Spleen (tissue), 11 donors: ENCODE results near the gene MYL10. TPM values are rescaled to one million over a fixed set of nuclear protein-coding genes. Genes with fewer than 3 reads are reported as not detected.

Experiments
- DNase-seq: peaks from one replicate; pipeline ENCODE4 v3.0.0-alpha.2; 2020
- H3K27ac ChIP-seq, 8 donors: fragments of 200-600 bp; sonication (generic) in 7 of 8; 1 replicate in 4 of 8; 2 replicates in 4 of 8; pipeline versions ENCODE4 v1.5.0 to v1.8.0; 2016 to 2021; ENCODE audit warnings: inconsistent platforms in 4 of 8, mild to moderate bottlenecking in 4 of 8, moderate library complexity in 1 of 8
- H3K27me3 ChIP-seq, 7 donors: fragments of 200-600 bp; sonication (generic) in 6 of 7; replicated peaks in 1 of 7; 1 replicate in 4 of 7; 2 replicates in 3 of 7; pipeline versions ENCODE4 v1.5.0 to v1.8.0; 2016 to 2021; ENCODE audit warnings: inconsistent platforms in 3 of 7, mild to moderate bottlenecking in 1 of 7
- H3K36me3 ChIP-seq, 6 donors: fragments of 200-600 bp; sonication (generic) in 5 of 6; 1 replicate in 4 of 6; 2 replicates in 2 of 6; pipeline versions ENCODE4 v1.5.0 to v1.8.0; 2016 to 2021; ENCODE audit warnings: inconsistent platforms in 2 of 6
- H3K4me1 ChIP-seq, 6 donors: fragments of 200-600 bp; sonication (generic) in 5 of 6; 1 replicate in 3 of 6; 2 replicates in 3 of 6; pipeline versions ENCODE4 v1.5.0 to v1.8.0; 2016 to 2021; ENCODE audit warnings: inconsistent platforms in 3 of 6
- H3K4me3 ChIP-seq, 8 donors: fragments of 200-600 bp; sonication (generic) in 7 of 8; 1 replicate in 4 of 8; 2 replicates in 4 of 8; pipeline versions ENCODE4 v1.5.0 to v1.8.0; 2016 to 2021; ENCODE audit warnings: inconsistent platforms in 4 of 8, mild to moderate bottlenecking in 4 of 8, moderate library complexity in 2 of 8
- H3K9me3 ChIP-seq, 8 donors: fragments of 200-600 bp; sonication (generic) in 7 of 8; 1 replicate in 4 of 8; 2 replicates in 4 of 8; pipeline versions ENCODE4 v1.5.0 to v1.8.0; 2016 to 2021; ENCODE audit warnings: inconsistent platforms in 4 of 8
- POLR2A ChIP-seq, 3 donors: fragments of 450-650 bp; IDR thresholded peaks; one replicate each; pipeline ENCODE4 v1.5.1; 2017; ENCODE audit warnings: antibody characterized with exemption in 3 of 3, mild to moderate bottlenecking in 1 of 3
- POLR2AphosphoS5 ChIP-seq, 3 donors: sonication (generic); formaldehyde crosslinking; IDR thresholded peaks; one replicate each; pipeline ENCODE4 v1.5.1; 2017; ENCODE audit warnings: antibody characterized with exemption in 3 of 3
- WGBS, 5 donors: extraction: QIAGEN DNeasy Blood & Tissue Kit in 3 of 5; methylation state at CpG; one replicate each; pipeline versions ENCODE4 v1.1.5 to v1.1.7; 2013 to 2018; 5-methylcytosine and 5-hydroxymethylcytosine counted together
- intact Hi-C: fragments of 100-400 bp; cut with DNase I; formaldehyde crosslinking; loops from one replicate; pipeline ENCODE4 v1.15.0; 2023; ENCODE audit warnings: low total_unique reads
- polyA plus RNA-seq, 3 donors: library from polyadenylated mRNA; stranded (reverse); fragments of 200-250 nt; gene quantifications; one replicate each; pipeline ENCODE4 v1.2.1, GENCODE V29; 2013
- total RNA-seq, 7 donors: library from RNA; depleted of rRNA in 3 of 7; stranded (reverse); fragments of >200 nt in 3 of 7; fragmentation: NEBNext Ultra II Directional in 4 of 7; extraction: Animal tissue kit (Norgen Biotek cat#: 25700) in 4 of 7; gene quantifications; one replicate each; pipeline versions ENCODE4 v1.1.0 to v1.2.1, GENCODE V29; 2016 to 2021
- TF ChIP-seq, protein P1 (sequence below), 11 experiments: fragments of 200-600 bp in 7 of 11; fragments of 450-650 bp in 4 of 11; sonication (generic) in 4 of 11; IDR thresholded peaks in 8 of 11; conservative IDR thresholded peaks in 3 of 11; 1 replicate in 7 of 11; 2 replicates in 4 of 11; pipeline versions ENCODE4 v1.4.0 to v1.8.0; 2016 to 2021; ENCODE audit warnings: antibody characterized with exemption in 11 of 11, inconsistent platforms in 4 of 11, mild to moderate bottlenecking in 1 of 11
- donor health status: healthy with polysubstance abuse.
- donor health status: DM: no; HTN: no; CAD: no; lungs with moderate emphysema.
- donor health status: DM: no; HTN: no; CAD: no.
- donor health status: Bipolar disorder and iron deficiency.
- donor health status: healthy.
- donor health status: DM: no; HTN: no; CAD: no.
- donor health status: DM: yes; HTN: yes; CAD: no.

Gene MYL10
- total and polyA plus RNA-seq, 10 donors = not detected

DNA sequence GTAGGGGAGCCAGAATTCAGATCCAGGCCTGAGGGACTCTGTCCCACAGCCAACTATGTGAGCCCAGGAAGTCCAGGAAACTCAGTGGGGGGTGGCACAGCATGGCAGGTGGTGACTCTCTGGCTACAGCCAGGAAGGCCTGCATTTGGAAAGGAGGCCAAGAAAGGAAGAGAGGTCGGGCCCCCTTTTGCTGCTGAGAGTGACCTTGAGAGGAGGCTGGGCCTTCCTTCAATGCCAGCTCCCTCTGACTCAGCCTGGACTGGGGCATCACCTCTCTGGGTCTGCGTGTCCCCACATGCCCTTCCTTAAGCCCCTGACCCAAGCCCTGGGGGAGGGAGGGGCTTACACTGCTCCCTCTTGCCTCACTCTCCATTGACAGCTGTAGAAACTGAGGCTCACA is 6.4 kb upstream of the MYL10 start:
- Histone ChIP-seq H3K4me1 (peaks cover 0 to 9% (median 0%) of the 10 kb centered on the region in 6 donors), H3K27me3 (peaks cover 0 to 4% (median 0%) of the 10 kb centered on the region in 7 donors), H3K9me3 (peaks cover 0 to 9% (median 4%) of the 10 kb centered on the region in 8 donors), H3K27ac (no peak overlapping the region), H3K36me3 (no peaks in the 10 kb centered on the region), H3K4me3 (no peak overlapping the region)
- 56 to 81% (median 75%) methylated on average over 2 of the region's 2 CpGs for WGBS, 5 donors
- peak; percentile 43 for DNase-seq
- intact Hi-C loops = no loop called here
- TF ChIP-seq POLR2A (IDR thresholded peaks at IDR 0.05) (no peak), POLR2AphosphoS5 (IDR thresholded peaks at IDR 0.05) (no peak)
- TF ChIP-seq, protein P1, sequence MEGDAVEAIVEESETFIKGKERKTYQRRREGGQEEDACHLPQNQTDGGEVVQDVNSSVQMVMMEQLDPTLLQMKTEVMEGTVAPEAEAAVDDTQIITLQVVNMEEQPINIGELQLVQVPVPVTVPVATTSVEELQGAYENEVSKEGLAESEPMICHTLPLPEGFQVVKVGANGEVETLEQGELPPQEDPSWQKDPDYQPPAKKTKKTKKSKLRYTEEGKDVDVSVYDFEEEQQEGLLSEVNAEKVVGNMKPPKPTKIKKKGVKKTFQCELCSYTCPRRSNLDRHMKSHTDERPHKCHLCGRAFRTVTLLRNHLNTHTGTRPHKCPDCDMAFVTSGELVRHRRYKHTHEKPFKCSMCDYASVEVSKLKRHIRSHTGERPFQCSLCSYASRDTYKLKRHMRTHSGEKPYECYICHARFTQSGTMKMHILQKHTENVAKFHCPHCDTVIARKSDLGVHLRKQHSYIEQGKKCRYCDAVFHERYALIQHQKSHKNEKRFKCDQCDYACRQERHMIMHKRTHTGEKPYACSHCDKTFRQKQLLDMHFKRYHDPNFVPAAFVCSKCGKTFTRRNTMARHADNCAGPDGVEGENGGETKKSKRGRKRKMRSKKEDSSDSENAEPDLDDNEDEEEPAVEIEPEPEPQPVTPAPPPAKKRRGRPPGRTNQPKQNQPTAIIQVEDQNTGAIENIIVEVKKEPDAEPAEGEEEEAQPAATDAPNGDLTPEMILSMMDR (IDR thresholded peaks at IDR 0.05 in 8 of 11, conservative IDR thresholded peaks at IDR 0.05 in 3 of 11) = no peak

DNA sequence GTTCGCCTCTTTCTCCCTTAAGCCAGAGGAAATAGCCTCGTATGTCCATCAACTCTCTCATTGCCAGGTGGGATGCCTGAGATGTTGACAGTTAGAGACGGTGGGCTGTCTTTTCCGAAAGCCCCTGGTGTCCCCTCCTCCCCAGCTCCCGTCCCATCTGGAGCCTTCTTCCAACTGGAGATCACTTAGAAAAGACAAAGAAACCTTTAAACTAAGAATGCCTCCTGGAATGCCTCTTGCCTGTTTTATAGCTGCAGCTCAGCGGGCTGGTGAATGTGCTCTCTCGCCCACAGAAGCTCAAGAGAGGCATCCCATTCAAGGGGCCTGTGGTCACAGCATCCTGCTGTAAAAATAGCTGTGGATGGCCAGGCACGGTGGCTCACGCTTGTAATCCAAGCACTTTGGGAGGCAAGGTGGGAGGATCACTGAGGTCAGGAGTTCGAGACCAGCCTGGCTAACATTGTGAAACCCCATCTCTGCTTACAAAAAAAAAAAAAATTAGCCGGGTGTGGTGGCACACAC is 5.2 kb upstream of the MYL10 start:
- no peak overlapping the region for H3K27ac ChIP-seq
- 81 to 94% (median 91%) methylated on average over 11 of the region's 11 CpGs for WGBS, 5 donors
- TF ChIP-seq, protein P1 (IDR thresholded peaks at IDR 0.05 in 8 of 11, conservative IDR thresholded peaks at IDR 0.05 in 3 of 11) = no peak
- TF ChIP-seq POLR2A (IDR thresholded peaks at IDR 0.05) (no peak), POLR2AphosphoS5 (IDR thresholded peaks at IDR 0.05) (no peak)
- peaks cover 0 to 9% (median 4%) of the 10 kb centered on the region in 8 donors for H3K9me3 ChIP-seq
- peaks cover 0 to 9% (median 0%) of the 10 kb centered on the region in 6 donors for H3K4me1 ChIP-seq
- intact Hi-C loops = no loop called here
- H3K36me3 ChIP-seq = no peaks in the 10 kb centered on the region
- peaks cover 0 to 7% (median 0%) of the 10 kb centered on the region in 7 donors for H3K27me3 ChIP-seq
- no peak overlapping the region for H3K4me3 ChIP-seq
- peak; percentile 36 for DNase-seq

DNA sequence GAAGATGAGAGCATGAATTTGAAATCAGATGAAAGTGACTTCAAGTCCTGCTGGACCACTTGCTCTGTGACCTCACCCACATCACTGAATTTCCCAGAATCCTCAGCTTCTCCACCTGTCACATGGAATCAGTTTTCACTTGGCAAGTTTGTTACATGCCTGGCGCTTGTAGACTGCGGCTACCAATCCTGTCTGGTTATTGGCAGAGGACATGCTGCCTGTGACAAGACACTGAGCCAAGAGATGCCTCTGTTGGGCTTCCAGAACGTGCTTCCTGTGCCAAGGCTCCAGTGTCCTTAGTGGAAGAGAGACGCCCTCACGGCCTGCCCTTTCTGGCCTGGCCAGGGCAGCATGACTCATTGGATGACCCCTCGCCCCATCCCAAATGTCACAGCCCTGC is 4.4 kb upstream of the MYL10 start:
- Histone ChIP-seq H3K36me3 (no peaks in the 10 kb centered on the region), H3K27me3 (peaks cover 0 to 14% (median 0%) of the 10 kb centered on the region in 7 donors), H3K9me3 (peaks cover 0 to 9% (median 4%) of the 10 kb centered on the region in 8 donors), H3K4me1 (peaks cover 0 to 9% (median 0%) of the 10 kb centered on the region in 6 donors), H3K27ac (no peak overlapping the region), H3K4me3 (no peak overlapping the region)
- DNase-seq = no peak
- intact Hi-C loops = no loop called here
- TF ChIP-seq, protein P1 (IDR thresholded peaks at IDR 0.05 in 8 of 11, conservative IDR thresholded peaks at IDR 0.05 in 3 of 11) = no peak
- no peak for TF ChIP-seq POLR2AphosphoS5 (IDR thresholded peaks at IDR 0.05)
- no peak for TF ChIP-seq POLR2A (IDR thresholded peaks at IDR 0.05)
- whole genome bisulfite sequencing, 5 donors = 81 to 93% (median 88%) methylated on average over 6 of the region's 6 CpGs

DNA sequence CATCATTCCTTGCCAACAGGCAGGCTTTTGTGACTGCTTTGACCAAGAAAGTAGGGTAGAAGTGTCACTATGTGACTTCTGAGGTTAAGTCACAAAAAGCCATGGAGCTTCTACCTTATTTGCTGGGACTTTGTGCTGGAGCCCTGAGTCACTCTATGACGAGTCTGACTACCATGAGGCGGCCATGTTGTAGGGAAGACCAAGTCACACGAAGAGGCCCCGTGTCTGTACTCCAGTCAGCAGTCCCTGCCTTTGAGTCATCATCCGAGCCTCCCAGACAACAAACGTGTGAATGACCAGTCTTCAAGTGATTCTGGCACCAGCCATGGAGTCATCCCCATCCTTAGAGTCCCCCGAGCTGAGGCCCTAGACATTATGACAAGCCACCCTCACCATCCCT is 3.5 kb upstream of the MYL10 start:
- WGBS, 5 donors = 85 to 97% (median 88%) methylated on average over 7 of the region's 7 CpGs
- no peak for DNase-seq
- H3K27me3 ChIP-seq = peaks cover 0 to 20% (median 0%) of the 10 kb centered on the region in 7 donors

More for the DNA sequence above, 3.5 kb upstream of the MYL10 start:
- Histone ChIP-seq H3K36me3 (no peaks in the 10 kb centered on the region), H3K27ac (no peak overlapping the region), H3K4me3 (no peak overlapping the region), H3K4me1 (peaks cover 0 to 9% (median 0%) of the 10 kb centered on the region in 6 donors), H3K9me3 (peaks cover 0 to 9% (median 4%) of the 10 kb centered on the region in 8 donors)
- intact Hi-C loops = no loop called here
- TF ChIP-seq, protein P1 (IDR thresholded peaks at IDR 0.05 in 8 of 11, conservative IDR thresholded peaks at IDR 0.05 in 3 of 11) = no peak
- TF ChIP-seq POLR2AphosphoS5 (IDR thresholded peaks at IDR 0.05) (no peak), POLR2A (IDR thresholded peaks at IDR 0.05) (no peak)
